WI38 (cell line): ENCODE data around the gene ERLEC1.

Experiments used
- H3K4me3 ChIP-seq: 2 replicates; pipeline ENCODE4 v1.5.1; 2011; ENCODE audit warnings: low read depth, mild to moderate bottlenecking, control low read depth, low read length
- TF ChIP-seq, protein P1 (sequence below): IDR thresholded peaks from 2 replicates; pipeline ENCODE4 v1.5.1; 2012; ENCODE audit warnings: low read depth, mild to moderate bottlenecking, control low read depth, low read length

ERLEC1 gene

DNA sequence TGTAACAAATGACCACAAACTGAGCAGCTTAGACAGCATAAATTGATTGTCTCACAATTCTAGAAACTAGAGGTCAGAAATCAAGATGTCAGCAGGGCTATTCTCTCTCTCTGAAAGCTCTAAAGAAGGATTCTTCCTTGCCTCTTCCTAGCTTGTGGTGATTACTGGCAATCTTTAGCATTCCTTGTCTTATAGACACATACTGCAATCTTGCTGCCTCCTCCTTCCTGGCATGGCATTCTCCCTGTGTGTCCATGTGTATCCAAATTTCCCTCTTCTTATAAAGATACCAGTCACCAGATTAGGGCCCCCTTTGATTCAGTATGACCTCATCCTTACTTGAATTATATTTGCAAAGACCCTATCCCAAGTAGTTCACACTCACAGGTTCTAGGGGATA, 2.4 kb upstream of the ERLEC1 start:
- no peak overlapping the region for H3K4me3 ChIP-seq
- TF ChIP-seq, protein P1, sequence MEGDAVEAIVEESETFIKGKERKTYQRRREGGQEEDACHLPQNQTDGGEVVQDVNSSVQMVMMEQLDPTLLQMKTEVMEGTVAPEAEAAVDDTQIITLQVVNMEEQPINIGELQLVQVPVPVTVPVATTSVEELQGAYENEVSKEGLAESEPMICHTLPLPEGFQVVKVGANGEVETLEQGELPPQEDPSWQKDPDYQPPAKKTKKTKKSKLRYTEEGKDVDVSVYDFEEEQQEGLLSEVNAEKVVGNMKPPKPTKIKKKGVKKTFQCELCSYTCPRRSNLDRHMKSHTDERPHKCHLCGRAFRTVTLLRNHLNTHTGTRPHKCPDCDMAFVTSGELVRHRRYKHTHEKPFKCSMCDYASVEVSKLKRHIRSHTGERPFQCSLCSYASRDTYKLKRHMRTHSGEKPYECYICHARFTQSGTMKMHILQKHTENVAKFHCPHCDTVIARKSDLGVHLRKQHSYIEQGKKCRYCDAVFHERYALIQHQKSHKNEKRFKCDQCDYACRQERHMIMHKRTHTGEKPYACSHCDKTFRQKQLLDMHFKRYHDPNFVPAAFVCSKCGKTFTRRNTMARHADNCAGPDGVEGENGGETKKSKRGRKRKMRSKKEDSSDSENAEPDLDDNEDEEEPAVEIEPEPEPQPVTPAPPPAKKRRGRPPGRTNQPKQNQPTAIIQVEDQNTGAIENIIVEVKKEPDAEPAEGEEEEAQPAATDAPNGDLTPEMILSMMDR, result no peak

DNA sequence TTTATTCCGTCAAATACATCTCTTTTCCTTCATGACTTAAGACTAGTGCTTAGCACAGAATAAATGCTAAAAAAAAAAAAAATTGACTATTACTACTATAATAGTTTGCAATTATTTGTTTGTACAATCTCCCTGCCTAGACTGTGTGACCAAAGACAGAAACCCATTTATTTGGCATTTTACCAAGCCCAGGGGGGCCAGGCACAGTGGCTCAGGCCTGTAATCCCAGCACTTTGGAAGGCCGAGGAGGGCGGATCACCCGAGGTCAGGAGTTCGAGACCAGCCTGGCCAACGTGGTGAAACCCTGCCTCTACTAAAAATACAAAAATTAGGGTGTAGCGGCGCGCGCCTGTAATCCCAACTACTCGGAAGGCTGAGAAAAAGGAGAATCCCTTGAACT, 1.5 kb upstream of the ERLEC1 start:
- H3K4me3 ChIP-seq, result peak overlapping the region; percentile 88
- TF ChIP-seq, protein P1, result no peak

- TF ChIP-seq, protein P1, result no peak
- peak overlapping the region; percentile 88 for H3K4me3 ChIP-seq
Observed at GRCh38 chr2:53786352-53786704, 516 bp upstream of the ERLEC1 start.

GRCh38 chr2:53787614-53788289, 908 bp downstream of the ERLEC1 start:
- H3K4me3 ChIP-seq, result peak overlapping the region; percentile 88
- TF ChIP-seq, protein P1, result no peak

DNA sequence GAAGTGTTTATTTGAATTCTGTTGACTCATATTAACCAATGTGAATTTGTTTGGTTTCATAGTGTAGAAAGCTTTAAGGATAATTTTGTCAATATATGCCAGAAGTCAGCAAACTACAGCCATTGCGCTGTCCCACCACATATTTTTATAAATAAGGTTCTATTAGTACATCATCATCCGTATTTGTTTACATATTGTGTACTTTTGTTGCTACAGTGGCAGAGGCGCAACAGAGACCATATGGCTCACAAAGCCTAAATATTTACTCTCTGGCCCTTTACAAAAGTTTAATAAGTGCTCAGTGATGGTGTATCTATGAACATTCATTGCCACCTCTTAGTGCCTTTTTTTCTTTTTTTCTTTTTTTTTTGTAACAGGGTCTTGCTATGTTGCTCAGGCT, 6.4 kb downstream of the ERLEC1 start:
- TF ChIP-seq, protein P1, result no peak

GRCh38 chr2:53793821-53794220, 7.0 kb downstream of the ERLEC1 start:
- no peak overlapping the region for H3K4me3 ChIP-seq
- TF ChIP-seq, protein P1, result no peak

More for the DNA sequence above, 6.4 kb downstream of the ERLEC1 start:
- no peak overlapping the region for H3K4me3 ChIP-seq

DNA sequence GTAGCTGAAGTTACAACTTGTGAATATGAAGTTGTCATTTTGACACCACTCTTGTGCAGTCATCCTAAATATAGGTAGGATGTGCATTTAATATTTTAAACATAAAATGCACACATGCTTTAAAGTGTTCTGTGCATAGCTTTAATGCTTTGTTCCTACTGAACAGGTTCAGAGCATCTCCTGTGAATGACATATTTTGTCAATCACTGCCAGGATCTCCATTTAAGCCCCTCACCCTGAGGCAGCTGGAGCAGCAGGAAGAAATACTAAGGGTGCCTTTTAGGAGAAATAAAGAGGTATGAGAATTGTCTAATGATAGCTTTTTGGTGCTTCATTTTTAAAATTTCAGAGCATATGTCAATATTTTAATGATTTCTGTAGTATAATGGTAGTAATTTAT, 14.7 kb downstream of the ERLEC1 start:
- TF ChIP-seq, protein P1, result no peak

More for the DNA sequence above, 14.7 kb downstream of the ERLEC1 start:
- H3K4me3 ChIP-seq, result no peak overlapping the region
